Dedifferentiated amniotic fluid mesenchymal stem cell (primary cell): Measurements from ENCODE around the gene LAMB3.

Experiments
- DNase-seq: peaks from one replicate; pipeline ENCODE4 v3.0.0-alpha.2; 2016; ENCODE audit errors: extremely low spot score

LAMB3 gene

DNA sequence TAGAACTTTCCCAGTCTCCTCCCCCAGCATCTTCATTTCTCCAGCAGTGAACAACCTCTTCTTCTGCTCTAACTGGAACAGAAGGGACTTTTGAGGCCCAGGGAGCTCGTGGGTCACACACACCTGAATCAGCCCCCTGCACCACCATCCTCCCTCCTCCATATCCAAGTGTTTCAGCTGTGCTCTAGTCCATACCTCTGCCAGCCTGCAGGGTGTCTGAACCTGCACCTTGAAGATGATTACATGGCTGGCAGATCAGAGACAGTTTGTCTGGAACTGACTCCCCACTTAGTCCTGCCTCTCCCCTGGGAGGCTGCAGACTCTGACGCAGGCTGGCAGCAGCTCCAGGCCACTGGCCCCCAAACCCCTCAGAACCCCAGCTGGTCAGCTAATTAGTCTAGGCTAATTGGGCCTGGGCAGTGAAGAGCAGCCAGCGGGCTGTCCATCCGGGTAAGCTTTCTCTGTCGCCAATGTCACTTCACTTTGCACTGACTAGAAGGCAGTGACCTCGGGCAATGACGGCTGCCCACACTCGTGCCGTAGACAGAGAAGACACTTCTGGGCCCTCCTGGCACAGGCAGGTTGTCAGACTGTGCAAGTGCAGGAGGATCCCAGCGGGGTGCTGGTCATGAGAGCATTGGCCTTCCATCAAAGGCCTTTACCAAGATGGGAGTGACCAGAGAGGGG is 56.5 kb downstream of the LAMB3 start:
- no peak for DNase-seq

- DNase-seq, result no peak
Measured at GRCh38 chr1:209595028-209595427, 57.2 kb downstream of the LAMB3 start.

GRCh38 chr1:209594440-209594839 is 57.8 kb downstream of the LAMB3 start:
- no peak for DNase-seq

- no peak for DNase-seq
Measured at GRCh38 chr1:209593747-209594146, 58.5 kb downstream of the LAMB3 start.

DNA sequence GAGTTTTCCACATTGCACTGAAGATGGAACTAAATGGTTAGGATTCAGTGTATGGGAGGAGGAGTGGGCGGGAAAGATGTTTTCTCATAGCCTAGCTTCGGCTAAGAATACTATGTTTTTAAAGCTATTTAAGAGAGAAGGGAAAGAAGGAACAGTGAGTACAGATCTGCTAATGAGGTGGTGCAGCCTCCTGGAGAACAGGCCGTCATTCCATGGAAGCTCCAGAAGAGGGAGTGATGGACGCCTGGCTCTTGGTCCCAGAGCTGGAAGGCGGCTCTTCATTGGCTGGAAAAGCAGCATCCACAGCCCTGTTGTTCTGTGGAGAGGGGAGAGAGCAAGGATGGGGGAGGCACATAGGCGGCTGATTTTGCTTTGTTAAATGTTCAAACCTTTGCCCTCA is 61.8 kb downstream of the LAMB3 start:
- DNase-seq, result no peak

DNA sequence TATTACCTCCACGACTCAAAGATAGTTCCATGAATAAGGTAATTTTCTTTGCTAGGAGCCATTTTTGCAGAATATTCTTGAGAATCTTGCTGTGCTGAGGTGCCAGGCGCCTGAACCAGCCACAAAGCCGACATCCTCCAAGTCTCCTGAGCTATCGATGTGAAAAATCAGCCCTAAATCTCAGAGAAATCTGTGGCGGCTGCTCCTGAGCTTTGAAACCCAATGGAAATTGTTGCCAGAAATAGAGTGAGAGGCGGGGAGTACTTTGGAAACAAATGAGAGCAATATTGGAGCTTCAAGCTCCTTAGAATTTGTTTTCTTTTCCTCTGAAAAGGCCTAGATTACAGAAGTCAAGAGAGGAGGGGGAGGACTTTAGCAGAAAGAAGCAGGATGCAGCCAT is 62.4 kb downstream of the LAMB3 start:
- no peak for DNase-seq

GRCh38 chr1:209589440-209589839 is 62.8 kb downstream of the LAMB3 start:
- DNase-seq, result no peak

DNA sequence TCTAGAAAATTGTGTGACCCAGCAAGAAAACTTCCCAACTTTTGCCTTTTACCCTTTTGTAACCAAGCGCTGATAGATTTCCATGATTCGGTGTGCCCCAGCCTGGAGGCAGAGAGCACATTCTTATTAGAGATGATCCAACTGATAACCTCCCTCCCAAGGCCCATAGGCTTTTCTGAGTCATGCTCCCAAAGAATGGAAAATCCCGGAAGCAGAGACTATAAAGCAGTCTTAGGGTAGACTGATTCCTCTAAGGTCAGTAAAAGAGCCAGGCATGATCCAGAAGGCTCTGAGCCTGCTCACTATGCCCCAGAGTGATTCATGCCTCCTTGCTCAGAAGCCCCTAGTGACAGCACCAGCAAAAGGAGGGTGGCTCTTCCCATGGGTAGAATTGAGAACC is 64.4 kb downstream of the LAMB3 start:
- no peak for DNase-seq

- no peak for DNase-seq
Measured at GRCh38 chr1:209586221-209586740, 65.9 kb downstream of the LAMB3 start.

- peak; percentile 33 for DNase-seq
Measured at GRCh38 chr1:209585672-209586071, 66.6 kb downstream of the LAMB3 start.

GRCh38 chr1:209585197-209585596 is 67.0 kb downstream of the LAMB3 start:
- no peak for DNase-seq

GRCh38 chr1:209584231-209584672 is 68.0 kb downstream of the LAMB3 start:
- DNase-seq, result no peak

GRCh38 chr1:209583408-209583807 is 68.8 kb downstream of the LAMB3 start, which contains the start of gene CAMK1G:
TSS of gene CAMK1G (plus strand) at chr1:209583714. CDS start at chr1:209594984, 11,270 bp downstream.
- DNase-seq, result peak; percentile 39

DNA sequence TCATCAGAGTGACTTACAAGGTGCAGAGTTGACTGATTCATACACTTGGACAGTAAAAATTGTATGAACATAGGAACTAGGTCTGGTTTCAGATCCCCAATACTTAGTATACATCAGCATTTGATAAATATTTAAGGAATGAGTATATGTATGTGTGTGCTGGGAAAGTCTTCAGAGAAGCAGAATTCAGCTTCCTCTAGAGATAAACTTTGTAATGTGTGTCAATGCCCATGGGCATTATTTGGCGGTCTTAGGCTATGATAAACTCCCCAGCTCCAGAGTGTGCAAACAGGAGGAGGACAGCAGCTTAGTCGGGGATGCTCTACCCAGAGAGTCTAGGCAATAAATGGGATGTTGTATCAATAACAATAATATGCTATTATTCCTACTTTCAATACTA is 71.6 kb downstream of the LAMB3 start:
- DNase-seq, result no peak

DNA sequence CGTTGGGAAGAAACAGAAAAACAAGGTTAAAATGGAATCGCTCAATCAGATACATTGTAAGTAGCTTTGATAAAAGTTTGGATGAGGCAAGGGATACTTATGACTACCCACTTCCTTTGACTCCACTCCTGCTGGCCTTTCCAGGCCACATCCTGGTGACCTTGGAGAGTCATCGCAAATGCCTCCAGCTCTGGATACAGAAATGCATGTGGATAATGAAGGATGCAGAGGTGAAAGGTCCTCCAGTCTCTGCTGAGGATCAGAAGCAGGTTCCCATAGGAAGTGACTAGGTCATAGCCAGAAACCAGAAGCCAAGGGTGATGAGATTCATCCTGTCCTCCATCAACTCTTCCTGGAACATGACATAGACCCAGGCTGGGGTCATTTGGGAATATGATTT is 74.9 kb downstream of the LAMB3 start:
- no peak for DNase-seq

DNA sequence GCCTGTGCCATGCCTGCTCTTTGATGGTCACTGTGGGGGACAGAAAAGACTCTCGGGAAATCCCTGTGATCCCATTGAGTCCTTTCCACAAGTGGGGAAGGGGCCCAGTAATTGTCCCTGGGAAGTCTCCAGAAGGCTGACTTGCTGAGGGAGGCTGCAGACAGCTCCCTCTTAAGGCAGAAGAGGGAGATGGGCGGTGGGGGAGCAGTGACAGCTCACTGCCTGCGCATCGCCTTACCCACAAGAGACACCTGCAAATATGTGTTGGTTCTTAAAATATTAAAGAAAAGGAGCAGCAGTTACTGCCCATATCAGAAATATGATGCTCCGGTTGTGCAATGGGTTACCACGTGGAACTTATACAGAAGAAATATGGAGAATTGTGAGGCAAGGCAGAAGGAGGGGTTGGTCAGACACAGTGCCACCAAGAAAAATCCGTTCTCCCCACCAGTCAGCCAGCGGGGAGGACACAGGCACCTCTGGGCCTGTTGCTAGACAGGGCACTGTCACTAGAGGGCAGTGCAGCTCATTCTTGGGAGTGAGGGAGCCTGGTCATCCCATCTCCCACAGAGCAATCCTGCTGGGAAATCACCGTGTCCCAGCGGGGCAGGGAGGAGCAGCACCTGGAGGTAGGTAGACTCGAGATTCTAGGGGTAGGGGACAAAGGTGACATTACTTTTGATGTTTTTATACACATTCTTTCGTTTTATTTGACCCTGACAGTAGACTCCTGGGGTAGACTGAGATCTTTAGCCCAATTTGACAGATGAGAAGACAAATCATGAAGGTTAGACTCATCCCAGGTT is 75.6 kb downstream of the LAMB3 start:
- peak; percentile 65 for DNase-seq

DNA sequence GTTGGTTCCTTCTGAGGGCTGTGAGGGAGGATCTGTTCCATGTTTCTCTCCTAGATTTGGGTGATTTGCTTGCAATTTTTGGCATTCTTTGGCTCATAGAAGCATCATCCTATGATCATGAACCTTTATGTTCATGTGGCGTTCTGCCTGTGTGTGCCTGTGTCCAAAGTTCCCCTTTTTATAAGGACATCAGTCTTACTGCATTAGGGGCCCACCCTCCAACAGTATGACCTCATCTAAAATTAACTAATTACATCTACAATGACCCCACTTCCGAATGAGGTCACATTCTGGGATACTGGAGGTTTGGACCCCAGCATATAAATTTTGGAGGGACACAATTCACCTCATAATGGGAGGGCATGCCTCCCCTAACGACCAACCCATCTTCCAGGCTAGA is 81.5 kb downstream of the LAMB3 start:
- DNase-seq, result no peak

DNA sequence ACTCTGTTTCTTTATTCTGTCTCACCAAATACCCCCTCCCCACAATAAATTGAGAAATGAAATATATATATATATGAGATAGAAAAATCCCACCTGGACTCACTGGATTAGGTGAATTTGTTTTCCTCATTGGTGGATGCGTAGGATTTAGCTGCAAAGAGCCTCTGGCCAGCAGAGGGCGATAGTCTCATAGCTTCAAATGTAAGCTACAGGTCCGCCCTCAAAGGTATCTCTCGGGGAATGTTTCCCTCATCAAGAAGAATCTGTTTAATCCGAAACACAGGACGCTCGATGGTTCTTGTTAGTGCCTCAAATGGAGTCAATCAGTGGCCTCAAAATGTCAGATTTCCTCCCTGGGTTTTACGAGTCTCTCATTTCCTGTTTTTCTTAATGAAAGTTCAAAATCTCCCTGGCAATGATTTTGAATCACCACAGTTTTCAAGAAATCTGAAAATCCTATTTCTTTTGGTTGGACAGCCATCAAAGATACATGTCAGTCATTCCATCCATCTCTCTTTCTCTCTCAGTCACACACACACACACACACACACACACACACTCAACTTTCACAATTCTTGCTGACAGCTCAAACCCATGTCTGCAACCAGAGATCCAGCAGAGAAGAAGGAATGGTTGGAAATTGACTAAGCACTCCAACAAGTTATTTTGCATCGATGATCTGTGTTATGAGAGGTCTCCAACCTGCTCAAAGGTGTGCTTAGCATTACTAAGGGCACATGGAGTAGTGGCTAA is 82.6 kb downstream of the LAMB3 start:
- peak; percentile 47 for DNase-seq

GRCh38 chr1:209567698-209568175 is 84.5 kb downstream of the LAMB3 start:
- DNase-seq, result peak; percentile 33

DNA sequence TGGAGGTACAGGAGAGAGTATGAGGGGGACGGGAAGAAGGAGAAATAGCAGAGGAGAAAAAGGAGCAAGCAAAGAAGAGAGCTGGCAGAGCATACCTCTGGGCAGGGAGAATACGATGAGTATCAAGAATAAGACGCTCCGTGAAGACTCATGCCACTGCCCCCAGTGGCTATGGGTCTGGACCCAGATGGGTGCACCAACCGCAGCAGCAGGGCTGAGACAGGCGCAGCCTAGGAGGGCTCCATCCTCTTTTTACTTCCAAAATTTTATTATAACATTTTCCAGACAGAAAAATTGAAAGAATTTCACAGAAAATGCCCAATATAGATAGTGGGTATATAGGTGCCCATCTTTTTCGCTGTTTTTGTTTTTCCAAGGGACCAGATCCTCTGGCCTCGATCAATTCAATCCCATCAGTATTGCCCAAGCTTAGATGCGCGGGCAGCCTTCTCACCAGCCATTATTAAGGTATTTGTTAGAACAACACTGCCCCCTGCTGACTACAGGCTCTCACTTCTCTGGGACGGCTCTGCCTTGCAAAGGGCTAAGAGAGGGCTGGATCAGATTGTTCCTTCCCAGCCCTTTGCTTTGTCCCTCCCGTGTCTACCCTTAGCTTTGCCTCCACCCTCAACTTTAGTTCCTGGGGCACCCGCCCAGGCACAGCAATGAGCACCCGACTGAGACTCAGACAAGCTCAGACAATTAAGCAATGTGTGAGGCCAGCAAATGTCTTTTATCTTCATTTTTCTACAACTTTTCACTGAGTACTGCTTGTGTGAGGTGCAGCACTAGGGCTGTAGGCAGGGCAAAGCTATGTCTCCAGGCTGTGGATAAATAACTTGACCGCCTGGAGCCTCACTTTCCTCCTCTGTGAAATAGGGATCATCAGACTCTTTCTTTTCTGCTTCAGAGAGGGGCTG is 86.2 kb downstream of the LAMB3 start:
- peak; percentile 79 for DNase-seq
